K562 (cell line): ENCODE data around the gene TSPAN18. TPM values are rescaled to one million over a fixed set of nuclear protein-coding genes. Genes with fewer than 3 reads are reported as not detected.

ENCODE experiments used
- ATAC-seq: fragments of 200-7000 bp; cut with Tn5 transposase; 3 replicates; pipeline ENCODE4 v1.9.1; 2020; ENCODE audit warnings: moderate library complexity
- BruUV-seq: library from RNA; stranded (reverse); fragments of 400-500 nt; replicated peaks from 2 replicates; lab custom pipeline; 2021; lab: Mats Ljungman, UMichigan
- CTCF ChIA-PET: fragments of 300-600 bp; formaldehyde crosslinking; extraction: SDS; loops from one replicate; lab custom pipeline; 2021; ENCODE audit warnings: low intra/inter-chr PET ratio; lab: Yijun Ruan, JAX
- POLR2A ChIA-PET: fragments of 300-600, 350-650 bp; sonication (Branson Sonifier 250); formaldehyde crosslinking; extraction: SDS; loops from one replicate; lab custom pipeline; 2021; ENCODE audit warnings: antibody characterized with exemption, inconsistent platforms; lab: Yijun Ruan, JAX
- DNase-seq, 4 experiments: peaks; one replicate each; pipeline versions ENCODE4 v3.0.0 to v3.0.0-alpha.2; 2011 to 2018; ENCODE audit warnings: low spot score in 3 of 4, mixed read lengths in 3 of 4; ENCODE audit errors: extremely low read depth in 1 of 4
- FAIRE-seq: peaks from 2 replicates; lab custom pipeline; 2011; peaks lifted over from hg19 to GRCh38; lab: Jason Lieb, UNC
- H2AFZ ChIP-seq: 2 replicates; pipeline ENCODE4 v1.6.0; 2011; ENCODE audit warnings: low read depth, low read length, control low read depth, inconsistent platforms
- H3K27ac ChIP-seq: fragments of 200-600 bp; 3 replicates; pipeline ENCODE4 v1.8.0; 2011; ENCODE audit warnings: low read depth, mild to moderate bottlenecking, control low read depth, inconsistent platforms, low read length, moderate library complexity, mixed read lengths; ENCODE audit errors: extremely low read depth
- H3K27me3 ChIP-seq, 2 experiments: fragments of 300-600 bp in 1 of 2; 2 replicates in 1 of 2; 3 replicates in 1 of 2; pipeline versions ENCODE4 v1.6.0 to v1.8.0; 2011; ENCODE audit warnings: inconsistent platforms in 2 of 2, low read length in 2 of 2, mild to moderate bottlenecking in 1 of 2, mixed read lengths in 1 of 2, moderate library complexity in 1 of 2; ENCODE audit not compliant: control insufficient read depth in 2 of 2, insufficient read depth in 2 of 2
- H3K36me3 ChIP-seq: fragments of 300-600 bp; 3 replicates; pipeline ENCODE4 v1.8.0; 2011; ENCODE audit warnings: mild to moderate bottlenecking, low read length, inconsistent platforms; ENCODE audit not compliant: control insufficient read depth, insufficient read depth
- H3K4me1 ChIP-seq, 2 experiments: fragments of 200-600 bp in 1 of 2; replicated peaks in 1 of 2; 2 replicates in 1 of 2; 3 replicates in 1 of 2; pipeline versions ENCODE4 v1.5.1 to v1.8.0; 2011; ENCODE audit warnings: inconsistent platforms in 2 of 2, low read length in 2 of 2, mild to moderate bottlenecking in 1 of 2, mixed read lengths in 1 of 2, moderate library complexity in 1 of 2; ENCODE audit not compliant: control insufficient read depth in 2 of 2, insufficient read depth in 2 of 2
- H3K4me2 ChIP-seq: 2 replicates; pipeline ENCODE4 v1.6.1; 2011; ENCODE audit warnings: low read length, control low read depth, inconsistent platforms, mixed read lengths; ENCODE audit not compliant: insufficient read depth
- H3K4me3 ChIP-seq: fragments of 200-600 bp; sonication (generic), shearing (Covaris generic); 2 replicates; pipeline ENCODE4 v1.5.1; 2016; ENCODE audit warnings: control low read depth, inconsistent platforms
- H3K79me2 ChIP-seq: fragments of 200-600 bp; 3 replicates; pipeline ENCODE4 v1.8.0; 2011; ENCODE audit warnings: low read length, inconsistent platforms; ENCODE audit not compliant: control insufficient read depth, insufficient read depth
- H3K9ac ChIP-seq, 2 experiments: 2 replicates each; pipeline versions ENCODE4 v1.6.0 to v1.6.1; 2011; ENCODE audit warnings: low read depth in 2 of 2, low read length in 2 of 2, control low read depth in 1 of 2, inconsistent platforms in 1 of 2, mild to moderate bottlenecking in 1 of 2, mixed read lengths in 1 of 2; ENCODE audit not compliant: insufficient read depth in 1 of 2
- H3K9me1 ChIP-seq: one replicate; pipeline ENCODE4 v1.6.0; 2011; ENCODE audit warnings: inconsistent platforms, mild to moderate bottlenecking, low read length, moderate library complexity; ENCODE audit not compliant: control insufficient read depth, insufficient read depth
- H3K9me3 ChIP-seq: replicated peaks from 2 replicates; pipeline ENCODE4 v1.5.1; 2011; ENCODE audit warnings: low read depth, low read length, inconsistent platforms; ENCODE audit not compliant: control insufficient read depth, insufficient read depth
- H4K20me1 ChIP-seq: replicated peaks from 2 replicates; pipeline ENCODE4 v1.6.1; 2011; ENCODE audit warnings: low read length, inconsistent platforms, mixed read lengths; ENCODE audit not compliant: control insufficient read depth, insufficient read depth
- BACH1 ChIP-seq: fragments of 200-800 bp; sonication (Bioruptor generic); IDR thresholded peaks from 2 replicates; pipeline ENCODE4 v1.6.1; 2016; ENCODE audit warnings: missing genetic modification characterization, missing compliant biosample characterization
- CBX1 ChIP-seq: sonication (generic); IDR thresholded peaks from 2 replicates; pipeline ENCODE4 v1.6.1; 2016; ENCODE audit warnings: antibody characterized with exemption, low read depth, mild to moderate bottlenecking
- CHD7 ChIP-seq: fragments of 200-600 bp; sonication (generic); IDR thresholded peaks from one replicate; pipeline ENCODE4 v1.6.1; 2012; ENCODE audit warnings: mild to moderate bottlenecking, low read depth, low read length, inconsistent platforms
- MBD1 ChIP-seq: fragments of 250-450 bp; sonication (Bioruptor Pico); IDR thresholded peaks from 2 replicates; pipeline ENCODE4 v1.8.0; 2022; ENCODE audit warnings: inconsistent platforms
- PHB2 ChIP-seq: fragments of 450-650 bp; IDR thresholded peaks from 2 replicates; pipeline ENCODE4 v1.6.1; 2017; ENCODE audit warnings: low read depth
- ZBTB26 ChIP-seq: fragments of 450-650 bp; formaldehyde crosslinking; IDR thresholded peaks from 2 replicates; pipeline ENCODE4 v1.4.0; 2022; ENCODE audit warnings: missing genetic modification characterization
- ZNF778 ChIP-seq: fragments of 450-650 bp; formaldehyde crosslinking; IDR thresholded peaks from 2 replicates; pipeline ENCODE4 v1.4.0; 2020; ENCODE audit warnings: mild to moderate bottlenecking, moderate library complexity
- WGBS: fragments of 100-300 bp; shearing (Covaris generic); methylation state at CpG from one replicate; pipeline ENCODE4 v1.1.6; 2016; ENCODE audit warnings: low coverage, mixed read lengths; ENCODE audit not compliant: insufficient coverage; ENCODE audit errors: missing lambda C conversion rate; 5-methylcytosine and 5-hydroxymethylcytosine counted together
- in situ Hi-C: fragments of 300-500 bp; cut with MboI; formaldehyde crosslinking; loops from 4 replicates; pipeline ENCODE4 v1.15.0; 2018; ENCODE audit warnings: inconsistent platforms, mixed read lengths
- intact Hi-C: fragments of 100-400 bp; cut with micrococcal nuclease; formaldehyde crosslinking; loops from 2 replicates; pipeline ENCODE4 v1.14.2; 2022
- polyA plus RNA-seq, 8 experiments: library from polyadenylated mRNA; depleted of rRNA in 4 of 8; stranded (reverse) in 5 of 8; unstranded in 3 of 8; fragments of >200 nt; fragmentation: Nextera tagmentation in 2 of 8; fragmentation: Illumina TruSeq in 1 of 8; extraction: Ambion mirVana in 2 of 8; extraction: Trizol in 1 of 8; gene quantifications; 2 replicates each; pipeline versions ENCODE4 v1.2.1 to v1.2.3, GENCODE V29; 2011 to 2014; ENCODE audit warnings: inconsistent platforms in 1 of 8, missing spikeins in 1 of 8
- total RNA-seq, 7 experiments: library from RNA; depleted of rRNA in 6 of 7; stranded (reverse); fragments of >200 nt in 6 of 7; fragmentation: Illumina TruSeq in 2 of 7; extraction: Trizol in 2 of 7; gene quantifications; 2 replicates each; pipeline versions ENCODE4 v1.2.1 to v1.2.3, GENCODE V29; 2011 to 2021; ENCODE audit warnings: low replicate concordance in 1 of 7

TSPAN18 gene
- total and polyA plus RNA-seq, 9 of the 15 experiments (the other 6 are each of a cell fraction or from before 2014, with no cell fraction given) = 0.17 to 0.35 (median 0.22) TPM; not detected in 4

GRCh38 chr11:44818110-44818509 lies 91.3 kb downstream of the TSPAN18 start:
- no TSS peak for BruUV-seq
- Histone ChIP-seq H3K27ac (no peak overlapping the region), H2AFZ (no peak overlapping the region), H3K27me3 (peaks cover 5 to 22% of the 10 kb centered on the region in 2 experiments; a peak in 3 of 5 replicates), H3K36me3 (no peaks in the 10 kb centered on the region), H4K20me1 (0 out of 2 replicates have a peak, but pooled peaks cover 3% of the 10 kb centered on the region), H3K4me1 (no peaks in the 10 kb centered on the region), H3K4me3 (no peak overlapping the region), H3K9me1 (no peaks in the 10 kb centered on the region), H3K9me3 (no peaks in the 10 kb centered on the region), H3K79me2 (no peaks in the 10 kb centered on the region), H3K9ac (no peak overlapping the region), H3K4me2 (no peak overlapping the region)
- no peak for TF ChIP-seq BACH1 (tag)
- no peak for TF ChIP-seq CHD7
- TF ChIP-seq ZBTB26 (CRISPR knock-in tag) = no peak
- no peak for TF ChIP-seq PHB2
- TF ChIP-seq MBD1 (CRISPR knock-in tag) = no peak
- no peak for TF ChIP-seq CBX1
- no peak for TF ChIP-seq ZNF778
- intact Hi-C loops = no loop called here
- in situ Hi-C loops = no loop called here
- FAIRE-seq (no peak), DNase-seq (no peak), ATAC-seq (no peak)
- CTCF ChIA-PET = no interaction called here
- WGBS = 0% methylated on average over 4 of the region's 4 CpGs
- POLR2A ChIA-PET = no interaction called here
